HG03103 (cell line): ENCODE data around the gene DEGS1.
A peak's percentile ranks its signal among the peaks of the same experiment; 100 is the strongest.

ENCODE experiments used
- ATAC-seq: cut with Tn5 transposase; IDR thresholded peaks from one replicate; pipeline ENCODE4 v1.9.1; 2021; ENCODE audit warnings: low read depth; ENCODE audit not compliant: unreplicated experiment

DEGS1 gene

DNA sequence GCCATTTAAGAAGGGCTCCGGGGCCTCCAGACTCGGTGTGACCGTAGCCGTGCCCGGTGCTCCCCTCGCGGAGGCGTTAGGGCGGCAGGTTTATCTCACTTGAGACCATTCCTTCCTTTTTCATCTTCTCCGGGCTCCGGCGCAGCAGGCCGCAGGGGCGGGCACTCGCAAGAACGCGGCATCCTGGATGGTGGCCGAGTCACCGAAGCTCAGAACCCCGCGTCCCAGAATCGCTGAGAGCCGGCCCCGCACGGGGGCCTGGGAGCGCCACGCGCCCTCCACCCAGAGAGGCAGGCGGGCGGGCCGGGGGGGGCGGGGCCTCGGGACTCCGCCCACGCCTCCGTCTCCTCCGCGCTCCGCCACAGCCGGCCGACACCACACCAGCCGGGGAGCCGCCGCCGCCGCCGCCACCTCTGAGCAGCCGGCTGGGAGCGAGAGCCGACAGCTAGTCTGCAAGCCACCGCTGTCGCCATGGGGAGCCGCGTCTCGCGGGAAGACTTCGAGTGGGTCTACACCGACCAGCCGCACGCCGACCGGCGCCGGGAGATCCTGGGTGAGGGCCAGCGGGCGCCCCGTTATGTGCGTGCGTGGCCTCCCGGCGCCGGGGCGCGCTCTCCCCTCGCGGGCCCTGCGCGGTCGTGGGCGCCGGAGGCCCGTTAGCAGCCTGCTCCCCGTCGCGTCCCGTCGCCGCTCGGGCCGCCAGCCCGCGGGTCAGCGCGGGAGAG, at the start of gene DEGS1:
Gene DEGS1, plus strand, starts transcription at position 375 of the 725 bp plus-strand sequence. Its CDS starts 97 bp downstream, at position 472.
- peak; percentile 51 for ATAC-seq

DNA sequence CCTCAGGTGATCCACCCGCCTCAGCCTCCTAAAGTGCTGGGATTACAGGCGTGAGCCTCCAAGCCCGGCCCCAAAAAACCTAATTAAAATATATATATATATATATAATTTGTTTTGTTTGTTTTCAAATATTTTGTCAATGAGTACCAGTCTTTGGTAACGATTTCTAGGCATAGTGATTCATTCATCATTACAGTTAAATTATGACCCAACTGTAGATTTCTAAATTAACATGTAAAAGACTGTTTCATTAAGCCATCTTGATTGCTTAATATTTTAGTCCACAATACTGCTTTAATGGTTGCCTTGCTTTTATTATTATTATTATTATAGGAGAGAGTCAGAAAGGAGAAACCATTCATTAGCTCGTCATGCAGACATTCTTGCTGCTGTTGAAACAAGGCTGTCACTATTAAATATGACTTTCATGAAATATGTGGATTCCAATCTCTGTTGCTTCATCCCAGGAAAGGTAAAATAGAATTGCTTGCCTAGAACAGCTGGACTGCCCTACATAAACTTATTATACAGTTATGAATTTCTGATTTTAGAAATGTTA, 49.2 kb upstream of the DEGS1 start:
- no peak for ATAC-seq

GRCh38 chr1:224137518-224137917, 45.5 kb upstream of the DEGS1 start:
- ATAC-seq, result no peak

DNA sequence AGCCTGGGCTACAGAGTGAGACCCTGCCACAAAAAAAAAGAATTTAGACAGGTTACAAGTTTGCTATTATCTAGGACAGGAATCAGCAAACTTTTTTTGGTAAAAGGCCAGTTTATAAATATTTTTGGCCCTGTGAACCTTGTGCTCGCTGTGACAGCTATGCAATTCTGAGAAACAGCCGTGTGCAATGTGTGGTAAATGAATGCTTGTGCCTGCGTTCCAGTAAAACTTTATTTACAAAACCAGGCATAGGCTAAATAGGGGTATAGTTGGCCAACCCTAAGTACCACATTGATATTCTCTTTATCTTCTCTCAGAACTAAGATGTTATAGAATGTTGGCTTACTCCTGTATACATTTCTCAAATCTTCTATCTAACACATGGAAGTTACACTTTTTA, 44.8 kb upstream of the DEGS1 start:
- no peak for ATAC-seq

DNA sequence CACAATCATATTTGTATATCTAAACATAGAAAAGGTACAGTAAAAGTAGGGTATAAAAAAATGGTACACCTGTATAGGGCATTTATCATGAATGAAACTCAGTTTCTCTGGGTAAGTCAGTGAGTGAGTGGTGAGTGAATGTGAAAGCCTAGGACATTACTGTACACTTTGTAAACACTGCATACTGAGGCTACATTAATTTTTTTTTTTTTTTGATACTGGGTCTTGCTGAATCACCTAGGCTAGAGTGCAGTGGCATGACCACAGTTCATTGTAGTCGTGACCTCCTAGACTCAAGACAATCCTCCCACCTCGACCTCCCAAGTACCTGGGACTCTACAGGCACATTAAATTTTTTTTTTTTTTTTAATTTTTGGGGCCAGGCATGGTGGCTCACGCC, 41.3 kb upstream of the DEGS1 start:
- no peak for ATAC-seq

DNA sequence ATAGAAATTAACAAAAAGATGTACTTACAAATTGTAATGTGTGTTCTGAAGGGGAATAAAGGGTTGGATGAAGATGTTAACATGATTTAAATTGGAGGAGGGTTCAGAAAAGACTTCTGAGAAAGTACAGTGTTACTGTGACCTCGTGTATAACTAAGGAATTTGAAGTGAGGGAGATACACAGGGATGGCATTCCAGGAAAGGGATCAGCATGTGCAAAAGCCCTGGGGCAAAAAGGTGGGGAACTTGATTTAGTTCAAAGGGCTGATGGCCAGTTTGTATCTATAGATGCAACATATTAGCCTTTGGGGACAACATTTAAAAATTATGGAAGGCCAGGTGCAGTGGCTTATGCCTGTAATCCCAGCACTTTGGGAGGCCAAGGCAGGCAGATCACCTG, 33.3 kb upstream of the DEGS1 start:
- no peak for ATAC-seq

- no peak for ATAC-seq
These were observed 31.9 kb upstream of the DEGS1 start for GRCh38 chr1:224151117-224151516.

- ATAC-seq, result no peak
These were observed 25.7 kb upstream of the DEGS1 start for GRCh38 chr1:224157316-224157715.

- ATAC-seq, result no peak
These were observed 23.5 kb upstream of the DEGS1 start for GRCh38 chr1:224159541-224159940.

- ATAC-seq, result no peak
These were observed 22.8 kb upstream of the DEGS1 start for GRCh38 chr1:224160171-224160682.

- ATAC-seq, result no peak
These were observed 20.3 kb upstream of the DEGS1 start for GRCh38 chr1:224162768-224163167.

- no peak for ATAC-seq
These were observed 19.7 kb upstream of the DEGS1 start for GRCh38 chr1:224163311-224163710.

DNA sequence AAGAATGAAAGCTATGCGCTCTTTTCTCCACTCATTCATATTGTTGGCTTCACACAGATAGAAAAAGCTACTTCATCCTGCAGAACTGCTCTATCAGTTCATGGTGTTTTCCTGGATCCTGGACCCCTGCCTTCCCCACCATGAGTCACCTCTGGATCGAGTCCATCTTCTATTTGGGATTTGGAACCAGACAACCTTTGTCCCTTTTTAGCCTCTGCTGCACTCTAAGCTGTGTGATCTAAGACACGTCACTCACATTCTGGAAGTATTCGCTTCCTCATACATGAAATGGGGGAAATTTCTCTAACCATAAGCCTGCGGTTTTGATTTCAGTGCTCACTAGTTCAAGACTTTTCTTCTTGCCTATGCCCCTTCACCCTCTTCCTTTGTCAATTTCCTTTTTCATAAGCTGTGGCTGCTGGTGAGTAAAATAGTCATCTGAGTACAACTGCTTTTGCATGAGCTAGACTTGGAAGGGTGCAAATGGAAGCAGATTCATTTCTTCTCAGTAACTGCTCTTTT, 14.1 kb upstream of the DEGS1 start:
- peak; percentile 86 for ATAC-seq

- ATAC-seq, result no peak
These were observed 13.2 kb upstream of the DEGS1 start for GRCh38 chr1:224169718-224170270.

DNA sequence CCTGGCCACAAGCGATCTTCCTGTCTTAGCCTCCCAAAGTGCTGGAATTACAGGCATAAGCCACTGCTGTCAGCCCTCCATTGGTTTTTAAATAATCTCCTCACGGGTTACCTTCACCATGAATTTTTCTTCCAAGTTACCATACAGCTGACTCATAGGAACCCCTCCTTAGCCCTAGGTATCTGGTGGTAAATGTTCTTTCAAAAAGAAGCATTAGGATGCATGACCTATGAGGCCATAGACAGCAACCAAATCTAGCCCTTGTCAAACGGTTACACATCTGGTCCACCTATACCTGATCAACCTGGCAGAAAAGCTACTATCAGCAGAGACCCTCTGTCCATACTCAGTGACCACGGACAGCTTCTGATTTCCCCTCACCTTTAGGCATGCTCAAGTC, 12.7 kb upstream of the DEGS1 start:
- ATAC-seq, result no peak

GRCh38 chr1:224170748-224171478, 12.1 kb upstream of the DEGS1 start:
- ATAC-seq, result no peak

- ATAC-seq, result no peak
These were observed 10.8 kb upstream of the DEGS1 start for GRCh38 chr1:224172229-224172628.

DNA sequence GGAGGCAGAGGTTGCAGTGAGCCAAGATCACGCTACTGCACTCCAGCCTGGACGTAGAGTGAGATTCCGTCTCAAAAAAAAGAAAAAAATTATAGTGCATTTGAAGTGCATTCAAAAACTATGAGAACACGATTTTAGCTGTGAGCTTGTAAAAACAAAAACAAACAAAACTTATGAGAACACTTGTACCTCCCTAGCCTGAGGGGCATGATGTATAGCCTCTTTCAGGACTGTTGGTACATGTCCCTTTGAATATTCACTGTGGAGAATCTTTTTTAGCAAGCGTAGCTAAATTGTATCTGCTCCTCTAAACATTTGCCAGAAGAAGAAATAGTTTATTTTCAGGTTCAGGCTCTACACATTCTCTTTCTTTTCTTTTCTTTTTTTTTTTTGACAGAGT, 9.5 kb upstream of the DEGS1 start:
- ATAC-seq, result no peak

GRCh38 chr1:224175617-224176016, 7.4 kb upstream of the DEGS1 start:
- no peak for ATAC-seq

GRCh38 chr1:224177356-224177999, 5.6 kb upstream of the DEGS1 start:
- no peak for ATAC-seq

GRCh38 chr1:224178894-224179293, 4.1 kb upstream of the DEGS1 start:
- no peak for ATAC-seq
